ENCODE results near the gene KCNIP4.

DNA sequence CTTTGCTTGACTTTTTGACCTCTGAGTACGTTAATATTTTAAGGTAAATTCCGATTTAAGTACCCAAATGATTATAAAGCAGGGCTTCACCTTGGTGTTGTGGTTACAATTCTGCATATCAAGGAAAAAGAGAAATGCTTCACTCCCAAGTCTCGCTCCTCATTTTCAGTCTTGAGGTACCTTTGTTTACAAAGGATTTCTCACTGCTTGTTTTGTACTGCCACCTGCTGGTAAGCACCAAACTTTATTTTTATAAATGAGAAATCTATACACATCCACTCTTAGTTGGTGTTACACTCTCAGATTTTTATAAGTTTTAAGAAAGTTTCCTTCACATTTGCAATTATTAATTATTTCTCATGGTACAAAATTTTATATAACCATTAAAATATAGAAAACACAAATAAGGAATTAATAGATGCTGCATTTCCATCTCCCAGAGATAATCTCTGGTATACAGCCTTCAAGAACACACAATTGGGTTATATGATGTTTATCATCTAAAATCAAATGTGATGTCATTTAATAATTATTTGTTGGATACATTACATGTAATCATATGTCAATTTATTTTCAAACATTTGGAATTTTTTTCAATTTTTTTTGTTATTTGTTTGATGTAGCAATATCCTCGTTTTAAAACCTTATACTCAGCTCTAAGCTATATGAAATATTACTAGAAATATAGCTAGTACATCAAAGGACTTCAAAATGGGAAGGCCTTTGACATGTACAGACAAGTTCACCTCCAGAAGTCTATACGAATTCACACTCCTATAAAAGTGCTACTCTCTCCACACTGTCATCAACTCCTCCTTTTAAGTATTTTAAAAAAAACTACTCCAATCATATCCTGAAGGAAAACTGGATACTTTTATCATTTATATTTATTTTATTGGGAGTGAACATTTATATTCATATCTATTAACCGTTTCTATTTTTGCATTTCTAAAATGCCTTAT is 179.9 kb downstream of the KCNIP4 start:
- TF ChIP-seq, protein P1, sequence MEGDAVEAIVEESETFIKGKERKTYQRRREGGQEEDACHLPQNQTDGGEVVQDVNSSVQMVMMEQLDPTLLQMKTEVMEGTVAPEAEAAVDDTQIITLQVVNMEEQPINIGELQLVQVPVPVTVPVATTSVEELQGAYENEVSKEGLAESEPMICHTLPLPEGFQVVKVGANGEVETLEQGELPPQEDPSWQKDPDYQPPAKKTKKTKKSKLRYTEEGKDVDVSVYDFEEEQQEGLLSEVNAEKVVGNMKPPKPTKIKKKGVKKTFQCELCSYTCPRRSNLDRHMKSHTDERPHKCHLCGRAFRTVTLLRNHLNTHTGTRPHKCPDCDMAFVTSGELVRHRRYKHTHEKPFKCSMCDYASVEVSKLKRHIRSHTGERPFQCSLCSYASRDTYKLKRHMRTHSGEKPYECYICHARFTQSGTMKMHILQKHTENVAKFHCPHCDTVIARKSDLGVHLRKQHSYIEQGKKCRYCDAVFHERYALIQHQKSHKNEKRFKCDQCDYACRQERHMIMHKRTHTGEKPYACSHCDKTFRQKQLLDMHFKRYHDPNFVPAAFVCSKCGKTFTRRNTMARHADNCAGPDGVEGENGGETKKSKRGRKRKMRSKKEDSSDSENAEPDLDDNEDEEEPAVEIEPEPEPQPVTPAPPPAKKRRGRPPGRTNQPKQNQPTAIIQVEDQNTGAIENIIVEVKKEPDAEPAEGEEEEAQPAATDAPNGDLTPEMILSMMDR (IDR thresholded peaks at IDR 0.05): peak; percentile 49 to 80 (median 78)
- TF ChIP-seq POLR2A (IDR thresholded peaks at IDR 0.05): no peak
